Gastrocnemius medialis (tissue), 4 donors: ENCODE measurements around the gene SBF1.

Source experiments
- POLR2A ChIP-seq, 2 donors: fragments of 450-650 bp; IDR thresholded peaks; one replicate each; pipeline ENCODE4 v1.6.1; 2017; ENCODE audit warnings: antibody characterized with exemption in 2 of 2, mild to moderate bottlenecking in 2 of 2, moderate library complexity in 2 of 2
- TF ChIP-seq, protein P1 (sequence below), 5 experiments: fragments of 450-650 bp in 3 of 5; fragments of 200-600 bp in 2 of 5; sonication (generic) in 2 of 5; IDR thresholded peaks in 4 of 5; conservative IDR thresholded peaks in 1 of 5; 1 replicate in 4 of 5; 2 replicates in 1 of 5; pipeline ENCODE4 v1.5.1; 2016 to 2019; ENCODE audit warnings: antibody characterized with exemption in 5 of 5, mild to moderate bottlenecking in 3 of 5, moderate library complexity in 3 of 5

DNA sequence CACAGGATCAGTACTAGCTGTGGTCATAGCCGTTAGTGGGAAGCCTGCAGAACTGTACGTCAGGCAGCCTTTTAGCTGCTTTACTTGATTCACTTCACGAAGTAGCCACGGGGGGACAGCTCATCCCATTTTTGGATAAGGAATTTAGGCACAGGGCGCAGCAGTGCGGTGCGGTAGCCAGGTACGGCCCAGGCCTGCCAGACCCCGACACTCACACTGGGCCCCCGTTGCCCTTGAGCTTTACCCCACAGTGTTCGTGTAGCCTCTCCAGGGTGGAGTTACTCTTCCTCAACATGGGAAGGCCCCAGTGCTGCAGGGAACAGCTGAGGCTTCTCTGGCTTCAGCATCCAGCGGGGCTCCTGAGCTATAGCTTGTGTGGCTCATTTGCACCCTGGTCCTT, 59.4 kb downstream of the SBF1 start:
- TF ChIP-seq, protein P1, sequence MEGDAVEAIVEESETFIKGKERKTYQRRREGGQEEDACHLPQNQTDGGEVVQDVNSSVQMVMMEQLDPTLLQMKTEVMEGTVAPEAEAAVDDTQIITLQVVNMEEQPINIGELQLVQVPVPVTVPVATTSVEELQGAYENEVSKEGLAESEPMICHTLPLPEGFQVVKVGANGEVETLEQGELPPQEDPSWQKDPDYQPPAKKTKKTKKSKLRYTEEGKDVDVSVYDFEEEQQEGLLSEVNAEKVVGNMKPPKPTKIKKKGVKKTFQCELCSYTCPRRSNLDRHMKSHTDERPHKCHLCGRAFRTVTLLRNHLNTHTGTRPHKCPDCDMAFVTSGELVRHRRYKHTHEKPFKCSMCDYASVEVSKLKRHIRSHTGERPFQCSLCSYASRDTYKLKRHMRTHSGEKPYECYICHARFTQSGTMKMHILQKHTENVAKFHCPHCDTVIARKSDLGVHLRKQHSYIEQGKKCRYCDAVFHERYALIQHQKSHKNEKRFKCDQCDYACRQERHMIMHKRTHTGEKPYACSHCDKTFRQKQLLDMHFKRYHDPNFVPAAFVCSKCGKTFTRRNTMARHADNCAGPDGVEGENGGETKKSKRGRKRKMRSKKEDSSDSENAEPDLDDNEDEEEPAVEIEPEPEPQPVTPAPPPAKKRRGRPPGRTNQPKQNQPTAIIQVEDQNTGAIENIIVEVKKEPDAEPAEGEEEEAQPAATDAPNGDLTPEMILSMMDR (IDR thresholded peaks at IDR 0.05 in 4 of 5, conservative IDR thresholded peaks at IDR 0.05 in 1 of 5), result no peak
- TF ChIP-seq POLR2A (IDR thresholded peaks at IDR 0.05), result no peak
